ENCODE results near the gene TBXA2R.
"Not testable (repeated sequence)": the region's sequence is repeated elsewhere in the genome, so short reads cannot be mapped to it uniquely, and the experiment has no call there.

Gene TBXA2R

DNA sequence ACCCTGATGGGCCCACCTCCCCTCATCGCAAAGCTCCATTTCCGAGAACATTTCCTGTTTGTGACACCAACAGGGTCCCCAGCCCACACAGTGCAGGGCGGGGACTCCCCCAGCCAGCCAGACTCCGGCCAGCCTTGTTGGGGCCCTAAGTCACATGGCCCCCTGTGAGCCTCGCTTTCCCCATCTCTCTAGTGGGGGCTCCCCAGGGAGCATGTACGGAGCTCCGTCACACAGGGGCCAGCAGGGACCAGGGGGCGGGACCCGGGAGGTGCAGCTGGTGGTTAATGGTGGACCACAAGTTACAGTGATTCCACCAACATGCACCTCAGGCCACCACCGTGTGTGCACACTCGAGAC lies 1.7 kb downstream of the TBXA2R start:
- no peak for DNase-seq

DNA sequence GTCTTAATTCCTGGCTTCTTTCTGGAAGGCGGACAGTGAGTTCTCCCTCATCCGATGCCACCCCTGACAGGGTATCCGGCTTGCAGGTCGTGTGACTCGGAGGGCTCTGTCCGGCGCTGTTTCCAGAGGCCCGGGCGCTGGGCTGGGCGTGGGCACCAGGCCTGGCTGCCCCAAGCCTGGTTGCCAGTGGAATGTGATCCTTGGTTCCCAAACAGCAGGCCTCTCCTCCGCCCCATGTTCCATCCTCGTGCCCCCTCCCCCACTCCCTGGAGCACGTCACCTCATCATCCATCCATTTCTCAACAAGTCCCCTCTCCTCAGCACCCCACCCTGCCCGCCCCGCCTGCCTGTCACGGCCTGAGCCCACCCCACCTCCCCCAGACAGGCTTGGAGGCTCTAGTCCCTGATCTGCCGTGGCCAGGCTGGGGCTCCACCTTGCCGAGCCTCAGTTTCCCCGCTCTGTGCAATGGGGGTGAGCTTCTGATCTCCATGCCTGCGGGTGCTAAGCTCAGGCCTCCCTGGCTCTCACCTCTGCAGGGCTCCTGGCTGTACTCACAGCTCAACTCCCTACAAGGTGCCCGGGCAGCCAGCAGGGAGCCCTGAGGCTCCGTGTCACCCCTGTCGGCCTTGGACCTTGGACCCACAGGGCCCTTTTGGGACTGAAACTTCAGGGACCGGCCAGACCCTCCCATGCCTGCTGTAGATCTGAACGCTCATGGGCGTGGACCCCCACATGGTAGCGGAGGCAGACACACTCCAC lies 2.3 kb downstream of the TBXA2R start:
- no peak for DNase-seq

DNA sequence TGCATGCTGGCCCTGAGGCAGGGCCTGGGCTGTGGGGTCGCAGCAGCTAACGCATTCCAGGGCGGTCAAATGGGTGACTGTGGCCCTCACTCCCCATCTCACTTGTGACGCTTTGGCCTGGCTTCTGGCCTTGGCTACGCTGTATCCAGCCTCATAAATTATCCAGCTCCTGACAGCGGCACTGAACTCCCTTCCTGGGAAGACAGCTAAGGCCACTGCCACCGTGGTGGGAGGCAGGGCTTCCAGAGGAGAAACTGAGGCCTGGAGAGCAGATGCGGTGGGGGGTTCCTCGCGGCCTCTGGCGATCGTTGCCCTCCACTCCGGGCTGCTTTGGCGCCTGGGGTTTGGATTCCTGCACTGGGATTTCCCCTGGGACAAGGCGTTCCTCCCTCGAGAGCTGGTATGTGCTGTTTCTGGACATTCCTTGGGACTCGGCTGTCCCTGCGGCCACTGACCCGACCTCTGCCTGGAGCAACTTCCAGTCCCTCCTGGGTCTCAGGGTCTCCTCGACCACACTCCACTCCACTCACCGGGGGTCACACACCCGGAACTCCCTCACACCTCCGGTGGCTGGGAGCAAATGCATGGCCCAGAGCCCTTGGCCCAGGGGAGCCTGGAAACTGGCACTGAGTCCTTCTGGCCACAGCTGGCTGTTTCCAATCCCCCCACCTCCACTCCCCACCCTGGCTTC lies 3.4 kb downstream of the TBXA2R start:
- no peak for DNase-seq

DNA sequence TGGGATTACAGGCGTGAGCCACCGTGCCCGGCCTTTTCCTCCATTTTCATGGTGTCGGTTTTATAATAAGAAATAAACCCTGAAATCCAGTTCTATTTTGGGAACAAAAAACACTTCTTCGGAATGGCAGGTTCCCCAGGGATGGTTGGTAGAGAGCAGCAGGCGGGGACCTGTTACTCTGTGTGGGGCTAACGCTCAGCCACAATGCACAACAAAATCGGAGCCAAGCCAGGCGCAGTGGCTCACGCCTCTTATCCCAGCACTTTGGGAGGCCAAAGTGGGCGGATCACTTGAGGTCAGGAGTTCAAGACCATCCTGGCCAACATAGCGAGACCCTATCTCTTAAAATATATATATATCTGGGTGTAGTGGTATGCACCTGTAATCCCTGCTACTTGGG lies 5.7 kb downstream of the TBXA2R start:
- no peak for DNase-seq

DNA sequence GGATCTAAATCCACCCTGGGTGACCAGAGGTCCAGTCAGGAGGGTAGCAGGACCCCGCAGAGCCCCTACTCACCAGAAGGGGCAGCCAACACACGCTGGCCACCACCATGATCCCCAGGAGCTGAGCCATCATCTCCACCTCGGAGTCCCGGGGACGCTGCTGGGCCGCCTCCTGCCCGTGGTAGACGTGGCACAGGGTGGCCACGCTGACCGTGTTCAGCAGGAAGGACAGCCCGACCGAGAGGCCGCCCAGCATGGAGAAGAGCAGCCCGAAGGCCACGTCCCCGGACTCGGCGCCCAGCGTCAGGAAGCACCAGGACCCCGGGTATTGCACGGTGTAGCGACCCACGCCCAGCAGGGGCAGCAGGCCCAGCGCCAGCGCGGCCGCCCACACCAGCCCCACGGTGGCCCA lies 6.9 kb downstream of the TBXA2R start:
- DNase-seq, result no peak

DNA sequence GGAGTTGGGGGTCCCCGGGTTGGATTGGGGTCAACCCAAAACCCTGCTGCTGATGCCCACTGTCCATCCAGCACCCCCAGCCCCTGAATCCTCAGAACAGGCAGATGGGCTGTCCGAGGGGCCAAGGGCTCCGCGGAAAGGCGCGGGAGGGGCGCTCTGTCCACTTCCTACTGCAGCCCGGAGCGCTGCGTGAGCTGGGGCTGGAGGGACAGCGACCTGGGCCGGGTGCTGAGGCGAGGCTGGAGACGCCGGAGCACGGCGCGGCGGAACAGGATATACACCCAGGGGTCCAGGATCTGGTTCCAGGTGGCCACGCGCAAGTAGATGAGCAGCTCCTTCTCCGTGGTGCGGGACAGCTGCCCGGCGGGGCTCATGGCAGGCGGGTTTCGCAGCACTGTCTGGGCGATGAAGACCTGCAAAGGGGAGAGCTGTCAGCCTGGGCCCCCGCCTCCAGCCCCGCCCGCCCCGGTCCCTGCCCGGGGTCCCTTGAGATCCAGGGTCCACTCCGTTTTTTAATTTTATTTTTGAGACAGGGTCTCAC lies 11.1 kb downstream of the TBXA2R start:
- no peak for DNase-seq

DNA sequence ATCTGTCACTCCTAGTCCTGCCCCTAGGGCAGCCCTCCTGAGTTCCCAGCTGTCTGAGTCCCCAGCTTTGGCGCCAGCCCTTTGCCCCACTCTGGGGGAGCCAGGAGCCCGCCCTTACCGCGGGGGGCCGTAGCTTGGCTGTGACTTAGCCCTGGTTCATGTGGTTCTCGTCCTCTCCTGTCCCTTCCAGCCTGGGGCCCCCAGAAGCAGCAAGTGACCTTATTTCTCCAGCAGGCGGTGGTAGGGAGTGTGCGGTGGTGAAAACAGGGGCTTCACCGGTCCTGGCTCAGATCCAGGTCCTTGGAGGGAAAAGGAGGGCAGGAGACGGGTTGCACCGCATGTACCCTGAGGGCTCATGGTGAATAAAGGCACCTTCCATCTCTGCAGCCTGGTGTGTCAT lies 13.5 kb downstream of the TBXA2R start:
- no peak for DNase-seq

DNA sequence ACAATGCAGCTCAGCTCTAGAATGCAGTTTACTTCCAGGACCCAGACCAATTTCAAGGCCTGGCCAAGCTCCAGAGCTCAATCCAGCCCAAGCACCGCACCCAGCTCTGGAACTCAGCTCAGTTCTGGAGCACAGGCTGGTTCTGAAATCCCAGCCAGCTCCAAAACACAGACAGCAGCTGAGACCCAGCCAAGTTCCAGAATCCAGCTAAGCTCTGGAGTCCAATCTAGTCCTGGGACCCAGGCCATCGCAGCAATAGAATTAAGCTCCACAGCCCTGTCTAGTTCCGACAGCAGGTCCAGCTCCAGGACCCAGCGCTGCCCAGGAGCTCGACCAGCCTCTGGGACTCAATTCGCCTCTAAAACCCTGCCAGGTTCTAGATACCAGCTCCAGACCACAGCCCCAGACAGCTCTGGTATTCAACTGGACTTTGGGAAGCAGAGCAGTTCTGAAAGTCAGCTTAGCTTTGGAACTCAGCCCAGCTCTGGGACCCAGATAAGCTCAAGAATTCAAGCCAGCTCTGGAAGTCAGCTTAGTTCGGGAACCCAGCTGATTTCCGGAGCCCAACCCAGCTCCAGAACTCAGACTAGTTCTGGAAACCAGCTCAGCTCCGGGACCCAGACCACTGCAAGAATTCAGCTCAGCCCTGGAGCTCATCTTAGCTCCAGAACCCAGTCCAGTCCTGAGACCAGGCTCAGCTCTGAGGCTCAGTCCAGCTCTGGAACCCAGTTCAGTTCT lies 14.6 kb downstream of the TBXA2R start:
- no peak for DNase-seq

DNA sequence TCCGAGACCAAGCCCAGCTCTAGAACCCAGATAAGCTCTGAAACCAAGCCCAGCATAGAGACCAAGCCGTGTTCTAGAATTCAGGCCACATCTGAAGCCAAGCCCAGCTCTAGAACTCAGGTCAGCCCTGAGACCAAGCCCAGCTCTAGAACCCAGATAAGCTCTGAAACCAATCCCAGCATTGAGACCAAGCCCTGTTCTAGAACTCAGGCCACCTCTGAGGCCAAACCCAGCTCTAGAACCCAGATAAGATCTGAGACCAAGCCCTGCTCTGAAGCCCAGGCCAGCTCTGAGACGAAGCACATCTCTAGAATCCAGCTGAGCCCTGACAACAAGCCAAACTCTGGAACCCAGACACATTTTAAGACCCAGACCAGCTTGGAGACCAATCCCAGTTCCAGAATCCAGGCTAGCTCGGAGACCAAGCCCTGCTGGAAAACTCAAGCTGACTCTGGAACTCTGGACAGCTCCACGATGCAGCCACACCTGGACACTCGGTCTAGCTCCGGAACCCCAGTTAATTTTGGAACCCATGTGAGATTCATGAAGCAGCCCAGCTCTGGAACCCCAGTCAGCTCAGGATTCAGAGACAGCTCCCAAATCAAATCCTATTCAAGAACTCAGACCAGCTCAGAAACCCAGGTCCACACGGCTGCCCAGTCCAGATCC lies 15.6 kb downstream of the TBXA2R start:
- DNase-seq, result no peak

DNA sequence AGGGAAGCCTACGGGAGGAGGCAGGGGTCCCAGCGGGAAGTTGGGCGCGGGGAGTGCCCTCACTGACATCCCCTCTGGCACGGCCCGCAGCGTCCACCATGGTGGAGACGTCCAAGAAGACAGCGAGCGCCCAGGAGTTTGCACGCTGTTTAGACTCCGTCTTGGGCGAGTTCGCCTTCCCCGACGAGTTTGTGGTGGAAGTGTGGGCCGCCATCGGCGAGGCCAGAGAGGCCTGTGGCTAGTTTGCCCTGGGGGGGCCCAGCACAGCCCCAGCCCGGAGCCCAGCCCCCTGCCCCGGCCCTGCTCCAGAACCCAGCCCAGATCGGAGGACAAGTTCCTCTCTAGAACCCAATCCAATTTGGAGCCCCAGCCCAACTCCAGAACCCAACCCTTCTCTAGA lies 16.7 kb downstream of the TBXA2R start:
- DNase-seq, result no peak

DNA sequence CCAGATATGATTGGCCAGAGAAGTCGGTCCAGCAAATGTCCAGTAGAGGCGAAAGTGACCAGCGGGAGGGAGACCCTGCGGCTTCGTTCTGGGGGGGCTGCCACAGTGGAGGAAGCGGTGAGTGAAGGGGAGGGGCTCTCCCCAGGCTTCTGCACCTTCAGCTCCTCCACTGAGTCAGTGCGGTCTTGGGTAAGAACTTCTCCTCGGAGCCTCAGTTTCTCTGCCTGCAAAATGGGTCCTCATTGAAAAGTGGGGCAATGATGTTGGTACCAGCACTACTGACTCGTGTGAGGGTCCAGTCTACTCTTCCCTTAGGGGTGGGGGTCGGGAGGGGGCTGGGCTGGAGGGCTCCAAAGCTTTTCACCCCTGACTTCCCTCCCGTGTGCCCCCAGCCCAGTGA lies 17.2 kb downstream of the TBXA2R start:
- no peak for DNase-seq

DNA sequence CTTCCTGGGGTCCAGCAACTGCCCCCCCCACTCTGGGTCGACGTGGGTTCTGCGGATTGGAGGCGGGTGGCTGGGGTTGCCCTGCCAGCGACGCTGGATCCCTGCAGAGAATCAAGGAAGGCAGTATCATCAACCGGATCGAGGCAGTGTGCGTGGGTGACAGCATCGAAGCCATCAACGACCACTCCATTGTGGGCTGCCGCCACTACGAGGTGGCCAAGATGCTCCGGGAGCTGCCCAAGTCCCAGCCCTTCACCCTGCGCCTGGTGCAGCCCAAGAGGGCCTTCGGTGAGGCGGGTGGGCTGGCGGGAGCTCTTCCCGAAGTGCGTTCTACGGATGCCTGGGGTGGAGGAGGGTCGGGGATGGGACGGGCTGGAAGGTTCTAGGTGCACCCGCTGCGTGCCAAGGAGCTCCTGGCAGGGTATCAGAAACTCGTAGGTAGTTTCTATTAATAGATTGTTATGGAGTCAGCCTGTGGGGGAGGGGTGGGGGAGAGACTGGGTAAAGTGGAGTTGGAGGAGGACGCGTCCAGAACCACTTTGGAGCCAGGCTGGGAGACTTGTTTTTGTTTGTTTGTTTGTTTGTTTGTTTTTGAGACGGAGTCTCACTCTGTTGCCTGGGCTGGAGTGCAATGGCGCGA lies 19.8 kb downstream of the TBXA2R start:
- DNase-seq, result no peak

DNA sequence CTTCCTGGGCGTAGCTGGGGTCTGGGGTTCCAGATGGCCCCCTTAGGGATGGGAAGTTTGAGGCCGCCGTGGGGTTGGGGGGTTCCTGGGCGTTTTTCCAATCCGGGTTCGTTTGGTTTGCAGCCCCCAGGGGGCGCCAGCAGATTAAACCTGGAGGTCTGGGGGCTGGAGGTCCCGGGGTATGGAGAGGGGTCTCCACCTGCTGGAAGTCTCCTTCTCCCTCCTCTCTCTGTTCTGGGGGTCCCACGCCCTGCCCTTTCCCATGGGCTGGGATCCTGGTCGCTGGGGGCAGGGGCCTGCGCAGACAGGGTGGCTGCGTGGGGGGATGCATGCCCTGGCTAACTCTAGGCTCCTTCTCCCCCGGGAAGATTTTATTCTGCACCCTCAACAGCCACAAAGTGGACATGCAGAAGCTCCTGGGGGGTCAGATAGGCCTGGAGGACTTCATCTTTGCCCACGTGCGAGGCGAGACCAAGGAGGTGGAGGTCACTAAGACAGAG lies 20.5 kb downstream of the TBXA2R start:
- no peak for DNase-seq

DNA sequence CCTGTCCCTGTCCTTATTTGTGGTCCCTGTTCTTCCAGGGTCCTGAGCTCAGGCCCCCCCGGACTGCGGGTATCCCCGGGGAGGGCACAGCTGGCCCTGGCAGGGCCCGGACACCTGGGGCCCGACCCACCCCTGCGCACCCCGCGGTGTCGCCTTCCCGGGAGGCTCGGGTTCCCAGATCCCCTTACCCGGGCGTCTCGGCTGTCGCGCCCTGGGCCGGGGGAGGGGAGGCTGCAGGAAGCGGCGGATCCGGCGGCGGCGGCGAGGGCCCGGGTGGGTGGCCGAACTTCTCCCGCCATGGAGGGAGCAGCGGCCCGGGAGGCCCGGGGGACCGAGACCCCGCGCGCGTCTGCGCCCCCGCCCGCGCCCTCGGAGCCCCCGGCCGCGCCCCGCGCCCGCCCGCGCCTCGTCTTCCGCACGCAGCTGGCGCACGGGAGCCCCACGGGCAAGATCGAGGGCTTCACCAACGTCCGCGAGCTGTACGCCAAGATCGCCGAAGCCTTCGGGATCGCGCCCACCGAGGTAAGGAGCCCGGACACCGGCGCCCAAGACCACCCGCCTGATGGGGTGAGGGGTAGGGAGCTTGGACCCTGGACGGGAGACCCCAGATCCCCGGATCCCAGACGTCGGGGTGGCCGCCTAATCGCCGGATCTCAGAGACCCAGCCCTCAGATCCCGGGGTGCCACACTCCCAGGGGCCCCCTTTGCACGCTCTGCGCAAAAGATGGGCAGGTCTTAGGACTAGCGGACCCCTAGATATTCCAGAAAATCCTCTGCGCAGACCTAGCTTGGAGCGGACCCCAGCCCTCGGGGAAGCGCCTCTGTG lies 21.2 kb downstream of the TBXA2R start, which contains the start of gene GIPC3:
Gene GIPC3 (plus strand): TSS at position 178 of the 826 bp plus-strand sequence. CDS start 120 bp downstream, at position 298.
- no peak for DNase-seq

DNA sequence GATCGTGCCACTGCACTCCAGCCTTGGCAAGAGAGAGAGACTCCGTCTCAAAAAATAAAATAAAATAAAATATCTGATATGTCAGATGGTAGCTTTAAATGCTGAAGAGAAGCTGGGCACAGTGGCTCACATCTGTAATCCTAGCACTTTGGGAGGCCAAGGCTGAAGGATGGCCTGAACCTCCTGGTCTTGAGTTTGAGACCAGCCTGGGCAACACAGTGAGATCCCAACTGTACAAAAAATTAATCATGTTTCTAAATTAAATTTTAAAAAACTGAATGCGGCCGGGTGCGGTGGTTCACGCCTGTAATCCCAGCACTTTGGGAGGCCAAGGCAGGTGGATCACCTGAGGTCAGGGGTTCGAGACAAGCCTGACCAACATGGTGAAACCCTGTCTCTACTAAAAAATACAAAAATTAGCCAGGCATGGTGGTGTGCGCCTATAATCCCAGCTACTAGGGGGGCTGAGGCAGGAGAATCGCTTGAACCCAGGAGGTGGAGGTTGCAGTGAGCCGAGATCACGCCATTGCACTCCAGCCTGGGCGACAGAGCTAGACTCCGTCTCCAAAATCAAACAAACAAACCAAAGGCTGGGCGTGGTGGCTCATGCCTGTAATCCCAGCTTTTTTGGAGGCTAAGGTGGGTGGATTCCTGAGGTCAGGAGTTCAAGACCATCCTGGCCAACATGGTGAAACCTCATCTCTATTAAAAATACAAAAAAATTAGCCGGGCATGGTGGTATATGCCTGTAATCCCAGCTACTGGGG lies 22.5 kb downstream of the TBXA2R start:
- DNase-seq, result not testable (repeated sequence)

DNA sequence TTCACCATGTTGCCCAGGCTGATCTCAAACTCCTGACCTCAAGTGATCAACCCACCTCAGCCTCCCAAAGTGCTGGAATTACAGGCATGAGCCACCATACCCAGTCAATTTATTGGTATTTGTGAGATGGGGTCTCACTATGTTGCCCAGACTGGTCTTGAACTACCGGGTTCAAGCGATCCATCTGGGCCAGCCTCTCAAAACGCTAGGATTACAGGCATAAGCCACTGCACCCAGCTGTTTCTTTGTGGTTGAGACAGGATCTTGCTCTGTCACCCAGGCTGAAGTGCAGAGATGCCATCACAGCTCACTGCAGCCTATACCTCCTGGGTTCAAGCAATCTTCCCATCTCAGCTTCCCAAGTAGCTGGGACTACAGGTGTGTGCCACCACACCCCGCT lies 24.9 kb downstream of the TBXA2R start:
- DNase-seq, result not testable (repeated sequence)

DNA sequence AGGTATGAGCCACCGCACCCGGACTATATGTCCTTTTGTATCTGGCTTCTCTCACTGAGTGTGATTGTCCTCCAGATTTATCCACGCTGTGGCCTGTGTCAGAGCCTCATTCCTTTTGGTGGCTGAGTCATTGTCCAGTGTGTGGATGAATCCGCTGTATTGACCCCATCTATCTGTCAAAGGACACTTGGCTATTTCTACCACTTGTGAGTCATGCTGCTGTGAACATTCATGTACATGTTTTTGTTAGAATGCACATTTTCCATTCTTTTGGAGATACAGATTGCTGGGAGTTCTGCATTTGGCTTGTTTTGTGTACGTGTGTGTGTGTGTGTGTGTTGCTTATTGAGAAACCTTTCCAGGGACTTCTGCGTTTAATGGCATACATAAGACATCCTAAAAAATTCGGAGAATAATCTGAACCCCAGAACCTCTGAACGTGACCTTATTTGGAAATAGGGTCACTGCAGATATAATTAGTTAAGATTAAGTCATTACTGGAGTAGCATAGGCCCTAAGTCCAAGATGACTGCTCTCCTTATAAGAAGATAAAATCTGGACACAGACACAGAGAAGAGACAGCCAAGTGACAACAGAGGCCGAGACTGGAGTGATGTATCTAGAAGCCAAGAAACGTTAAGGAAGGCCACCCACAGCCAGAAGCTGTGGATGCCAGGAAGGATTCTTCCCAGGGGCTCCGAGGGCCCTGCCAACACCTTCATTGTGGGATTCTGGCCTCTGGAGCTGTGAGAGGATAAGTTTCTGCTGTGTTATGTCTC lies 26.3 kb downstream of the TBXA2R start:
- DNase-seq, result no peak

DNA sequence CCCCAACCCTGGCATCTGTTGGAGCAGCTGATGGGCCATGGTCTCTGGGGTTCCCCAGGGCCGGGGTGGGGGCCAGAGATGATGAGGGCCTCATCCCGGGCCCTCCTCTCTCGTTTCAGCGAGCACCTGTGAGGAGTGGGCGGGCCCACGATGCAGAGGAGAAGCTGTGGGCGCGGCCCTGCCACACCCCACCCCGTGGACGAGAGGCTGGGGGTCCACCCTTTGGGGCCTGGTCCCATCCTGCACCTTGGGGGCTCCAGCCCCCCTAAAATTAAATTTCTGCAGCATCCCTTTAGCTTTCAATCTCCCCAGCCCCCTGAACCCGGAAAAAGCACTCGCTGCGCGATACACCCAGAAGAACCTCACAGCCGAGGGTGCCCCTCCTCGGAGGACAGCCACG lies 28.3 kb downstream of the TBXA2R start:
- DNase-seq, result no peak

DNA sequence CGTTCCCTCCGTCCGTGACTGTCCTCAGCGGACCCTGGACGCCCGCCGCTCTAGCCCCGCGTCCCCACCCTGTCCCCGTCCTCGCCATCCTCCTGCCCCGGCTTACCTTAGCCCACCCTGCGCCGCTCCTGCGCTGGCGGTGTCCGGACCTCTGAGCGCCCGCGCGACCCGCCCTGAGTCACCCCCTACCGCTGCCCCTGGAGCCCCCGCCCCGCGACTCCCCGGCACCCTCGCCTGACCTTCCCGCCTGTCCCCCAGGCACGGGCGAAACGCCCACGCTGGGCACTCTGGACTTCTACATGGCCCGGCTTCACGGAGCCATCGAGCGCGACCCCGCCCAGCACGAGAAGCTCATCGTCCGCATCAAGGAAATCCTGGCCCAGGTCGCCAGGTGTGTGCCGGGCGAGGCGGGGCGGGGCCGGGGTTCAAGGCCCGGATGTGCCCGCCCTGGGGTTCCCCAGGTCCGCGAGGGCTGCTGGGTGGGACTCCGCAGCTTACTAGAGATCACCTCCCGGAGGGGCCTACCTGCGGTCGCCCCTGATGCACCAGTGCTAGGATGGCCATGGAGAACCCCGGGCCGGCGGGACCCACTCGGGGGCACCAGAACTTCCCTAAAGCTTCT lies 28.8 kb downstream of the TBXA2R start:
- no peak for DNase-seq
